Measurements from ENCODE around the gene MAP3K13.

DNA sequence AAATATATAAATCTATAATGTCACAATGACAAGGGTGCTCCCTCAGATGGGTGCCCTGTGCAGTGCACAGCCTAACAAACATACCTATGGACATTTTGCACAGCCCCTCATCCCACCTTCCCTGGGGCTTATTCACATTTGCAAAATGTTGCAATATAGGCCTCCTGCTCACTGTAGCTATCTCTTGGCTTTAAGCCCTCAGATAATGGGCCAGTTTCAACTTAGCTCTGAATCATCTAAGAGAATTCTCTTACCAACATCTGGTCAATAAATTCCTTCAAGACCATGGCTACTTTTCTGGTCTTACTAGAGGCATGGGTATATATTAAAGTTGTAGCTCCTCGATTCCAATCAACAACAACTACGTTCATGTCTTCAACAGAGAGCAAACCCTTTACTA, 171.6 kb downstream of the MAP3K13 start:
- TF ChIP-seq, protein P1, sequence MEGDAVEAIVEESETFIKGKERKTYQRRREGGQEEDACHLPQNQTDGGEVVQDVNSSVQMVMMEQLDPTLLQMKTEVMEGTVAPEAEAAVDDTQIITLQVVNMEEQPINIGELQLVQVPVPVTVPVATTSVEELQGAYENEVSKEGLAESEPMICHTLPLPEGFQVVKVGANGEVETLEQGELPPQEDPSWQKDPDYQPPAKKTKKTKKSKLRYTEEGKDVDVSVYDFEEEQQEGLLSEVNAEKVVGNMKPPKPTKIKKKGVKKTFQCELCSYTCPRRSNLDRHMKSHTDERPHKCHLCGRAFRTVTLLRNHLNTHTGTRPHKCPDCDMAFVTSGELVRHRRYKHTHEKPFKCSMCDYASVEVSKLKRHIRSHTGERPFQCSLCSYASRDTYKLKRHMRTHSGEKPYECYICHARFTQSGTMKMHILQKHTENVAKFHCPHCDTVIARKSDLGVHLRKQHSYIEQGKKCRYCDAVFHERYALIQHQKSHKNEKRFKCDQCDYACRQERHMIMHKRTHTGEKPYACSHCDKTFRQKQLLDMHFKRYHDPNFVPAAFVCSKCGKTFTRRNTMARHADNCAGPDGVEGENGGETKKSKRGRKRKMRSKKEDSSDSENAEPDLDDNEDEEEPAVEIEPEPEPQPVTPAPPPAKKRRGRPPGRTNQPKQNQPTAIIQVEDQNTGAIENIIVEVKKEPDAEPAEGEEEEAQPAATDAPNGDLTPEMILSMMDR (IDR thresholded peaks at IDR 0.05; ENCODE audit: insufficient read depth, low read depth, low read length), result no peak
- TF ChIP-seq EZH2 (IDR thresholded peaks at IDR 0.05; ENCODE audit: insufficient read depth, low read length), result no peak

Data from astrocyte (in vitro differentiated cells and primary cell).